GOT3 (cell line): ENCODE measurements around the gene LIN37.

Source experiments
- DNase-seq: peaks from one replicate; lab custom pipeline; 2025; ENCODE audit warnings: mixed read lengths; lab: John Stamatoyannopoulos, UW

The LIN37 gene

GRCh38 chr19:35734889-35735288, 13.5 kb upstream of the LIN37 start:
- no peak for DNase-seq

- DNase-seq = no peak
Observed at GRCh38 chr19:35736913-35737886, 11.2 kb upstream of the LIN37 start.

GRCh38 chr19:35738021-35738886, 10.1 kb upstream of the LIN37 start:
- no peak for DNase-seq

GRCh38 chr19:35738887-35739229, 9.5 kb upstream of the LIN37 start:
- DNase-seq = no peak

- no peak for DNase-seq
Observed at GRCh38 chr19:35739275-35740107, 8.9 kb upstream of the LIN37 start.

- no peak for DNase-seq
Observed at GRCh38 chr19:35740108-35740422, 8.3 kb upstream of the LIN37 start.

- peak; percentile 82 for DNase-seq
Observed at GRCh38 chr19:35740423-35741202, 7.8 kb upstream of the LIN37 start.

GRCh38 chr19:35741203-35741515, 7.2 kb upstream of the LIN37 start:
- DNase-seq = no peak

GRCh38 chr19:35742121-35742724, 6.2 kb upstream of the LIN37 start, which contains the start of gene IGFLR1:
IGFLR1 (minus strand) TSS chr19:35742452; CDS start chr19:35741180, 1,272 bp downstream.
- DNase-seq = no peak

GRCh38 chr19:35743640-35744429, 4.5 kb upstream of the LIN37 start:
- DNase-seq = no peak

GRCh38 chr19:35744430-35745327, 3.7 kb upstream of the LIN37 start:
- DNase-seq = peak; percentile 42

- DNase-seq = peak; percentile 89
Observed at GRCh38 chr19:35745328-35746086, 2.9 kb upstream of the LIN37 start, which contains the start of the genes PSENEN and U2AF1L4. PSENEN (plus strand) TSS chr19:35745651; CDS start chr19:35745931, 280 bp downstream. U2AF1L4 (minus strand) TSS chr19:35745418; CDS start chr19:35745391, 27 bp downstream.

GRCh38 chr19:35746087-35746462, 2.3 kb upstream of the LIN37 start:
- no peak for DNase-seq

GRCh38 chr19:35746531-35746930, 1.8 kb upstream of the LIN37 start:
- no peak for DNase-seq

GRCh38 chr19:35750167-35750566, 1.8 kb downstream of the LIN37 start:
- no peak for DNase-seq

GRCh38 chr19:35751839-35752745, 3.7 kb downstream of the LIN37 start:
- DNase-seq = no peak

GRCh38 chr19:35752746-35753350, 4.5 kb downstream of the LIN37 start:
- DNase-seq = no peak
